ENCODE measurements around the gene EML4.

Gene EML4

GRCh38 chr2:42180300-42180699, 11.1 kb downstream of the EML4 start:
- DNase-seq (ENCODE audit: low spot score): no peak
- no peak for TF ChIP-seq CTCF (IDR thresholded peaks at IDR 0.05; ENCODE audit: extremely low read depth, missing control alignments)

- no peak for DNase-seq (ENCODE audit: low spot score)
Measured at GRCh38 chr2:42182654-42183308, 13.6 kb downstream of the EML4 start.

GRCh38 chr2:42183775-42184174, 14.6 kb downstream of the EML4 start:
- no peak for TF ChIP-seq CTCF (IDR thresholded peaks at IDR 0.05; ENCODE audit: extremely low read depth, missing control alignments)
- DNase-seq (ENCODE audit: low spot score): no peak

More at GRCh38 chr2:42182654-42183308, 13.6 kb downstream of the EML4 start:
- no peak for TF ChIP-seq CTCF (IDR thresholded peaks at IDR 0.05; ENCODE audit: extremely low read depth, missing control alignments)

GRCh38 chr2:42184346-42184745, 15.2 kb downstream of the EML4 start:
- no peak for TF ChIP-seq CTCF (IDR thresholded peaks at IDR 0.05; ENCODE audit: extremely low read depth, missing control alignments)
- DNase-seq (ENCODE audit: low spot score): no peak

GRCh38 chr2:42185220-42185921, 16.2 kb downstream of the EML4 start:
- no peak for TF ChIP-seq CTCF (IDR thresholded peaks at IDR 0.05; ENCODE audit: extremely low read depth, missing control alignments)
- DNase-seq (ENCODE audit: low spot score): no peak

GRCh38 chr2:42186366-42186765, 17.2 kb downstream of the EML4 start:
- no peak for TF ChIP-seq CTCF (IDR thresholded peaks at IDR 0.05; ENCODE audit: extremely low read depth, missing control alignments)
- no peak for DNase-seq (ENCODE audit: low spot score)

- no peak for DNase-seq (ENCODE audit: low spot score)
Measured at GRCh38 chr2:42186945-42187632, 17.9 kb downstream of the EML4 start.

More at GRCh38 chr2:42186945-42187632, 17.9 kb downstream of the EML4 start:
- no peak for TF ChIP-seq CTCF (IDR thresholded peaks at IDR 0.05; ENCODE audit: extremely low read depth, missing control alignments)

Data from GM20000 (cell line).